ENCODE results near the gene HSPH1.
"Not testable (repeated sequence)": the region's sequence is repeated elsewhere in the genome, so short reads cannot be mapped to it uniquely, and the experiment has no call there.

The HSPH1 gene

DNA sequence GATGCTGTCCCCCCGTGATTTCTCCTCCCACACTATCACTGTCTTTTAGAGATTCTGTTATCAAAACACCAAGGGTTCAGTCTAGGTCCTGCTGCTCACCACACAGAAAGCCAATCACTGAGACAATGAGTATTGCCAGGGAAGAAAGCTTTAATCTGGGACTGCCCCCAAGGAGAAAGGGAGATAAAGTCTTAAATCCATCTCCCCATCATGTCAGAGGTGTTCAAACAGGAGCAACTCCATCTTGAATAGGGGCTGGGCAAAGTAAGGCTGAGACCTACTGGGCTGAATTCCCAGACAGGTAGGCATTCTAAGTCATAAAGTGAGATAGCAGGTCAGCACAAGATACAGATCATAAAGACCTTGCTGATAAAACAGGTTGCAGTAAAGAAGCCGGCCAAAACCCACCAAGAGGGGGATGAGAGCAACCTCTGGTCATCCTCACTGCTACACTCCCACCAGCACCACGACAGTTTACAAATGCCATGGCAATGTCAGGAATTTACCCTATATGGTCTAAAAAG, 63.7 kb downstream of the HSPH1 start:
- in situ Hi-C loops (cut with MboI; ENCODE audit: low sequenced_read_pairs) = not testable (repeated sequence)

DNA sequence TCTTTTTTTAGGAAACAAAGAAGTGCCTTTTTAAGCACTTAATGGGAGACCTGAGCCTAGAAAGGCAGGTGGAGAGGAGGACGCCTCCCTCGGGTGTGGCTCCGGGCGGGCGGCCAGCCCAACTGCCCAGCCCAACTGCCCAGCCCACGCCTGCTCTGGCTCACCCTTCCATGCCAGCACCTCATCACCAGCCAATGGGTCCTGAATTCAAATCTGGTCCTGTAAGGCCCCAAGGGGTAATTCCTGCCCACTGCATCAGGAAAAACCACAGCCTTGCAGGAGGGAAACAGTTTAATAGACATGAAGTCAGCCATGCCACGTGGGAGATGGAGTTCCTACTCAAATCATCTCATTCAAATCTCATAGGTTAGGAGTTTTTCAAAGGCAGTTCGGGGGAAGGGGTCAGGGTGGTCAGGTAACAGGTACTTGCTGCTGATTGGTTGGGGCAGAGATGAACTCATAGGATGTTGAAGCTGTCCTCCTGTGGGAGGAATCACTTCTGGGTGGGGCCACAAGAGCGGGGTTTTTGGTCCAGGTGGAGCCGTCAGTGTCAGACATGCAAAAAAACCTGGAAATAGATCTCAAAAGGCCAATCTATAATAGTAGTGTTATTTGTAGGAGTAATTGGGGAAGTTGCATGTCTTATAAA, 64.9 kb downstream of the HSPH1 start:
- in situ Hi-C loops (cut with MboI; ENCODE audit: low sequenced_read_pairs) = no loop called here

DNA sequence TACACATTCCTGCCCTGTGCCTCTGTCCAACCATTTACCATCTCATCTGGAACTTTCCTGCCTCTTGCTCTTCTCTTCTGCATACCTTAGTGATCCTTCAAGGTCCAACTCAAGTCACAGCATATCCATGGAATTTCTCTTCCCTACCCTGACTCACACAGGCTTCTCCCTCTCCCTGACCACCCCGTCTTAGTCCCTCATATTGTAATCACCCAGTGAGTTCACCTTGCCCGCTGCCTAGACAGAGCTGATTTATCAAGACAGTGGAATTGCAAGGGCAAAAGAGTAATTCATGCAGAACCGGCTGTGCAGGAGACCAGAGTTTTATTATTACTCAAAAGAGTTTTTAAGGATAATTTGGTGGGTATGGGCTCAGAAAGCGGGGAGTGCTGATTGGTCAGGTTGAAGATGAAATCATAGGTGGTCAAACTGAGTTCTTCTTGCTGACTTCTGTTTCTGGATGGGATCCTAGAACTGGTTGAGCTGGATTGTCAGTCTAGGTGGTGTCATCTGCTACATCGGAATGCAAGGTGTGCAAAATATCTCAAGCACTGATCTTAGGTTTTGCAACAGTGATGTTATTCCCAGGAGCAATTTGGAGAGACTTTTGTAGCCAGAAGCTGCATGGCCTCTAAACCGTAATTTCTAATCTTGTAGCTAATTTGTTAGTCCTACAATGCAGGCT, 67.2 kb downstream of the HSPH1 start:
- in situ Hi-C loops (cut with MboI; ENCODE audit: low sequenced_read_pairs) = no loop called here

DNA sequence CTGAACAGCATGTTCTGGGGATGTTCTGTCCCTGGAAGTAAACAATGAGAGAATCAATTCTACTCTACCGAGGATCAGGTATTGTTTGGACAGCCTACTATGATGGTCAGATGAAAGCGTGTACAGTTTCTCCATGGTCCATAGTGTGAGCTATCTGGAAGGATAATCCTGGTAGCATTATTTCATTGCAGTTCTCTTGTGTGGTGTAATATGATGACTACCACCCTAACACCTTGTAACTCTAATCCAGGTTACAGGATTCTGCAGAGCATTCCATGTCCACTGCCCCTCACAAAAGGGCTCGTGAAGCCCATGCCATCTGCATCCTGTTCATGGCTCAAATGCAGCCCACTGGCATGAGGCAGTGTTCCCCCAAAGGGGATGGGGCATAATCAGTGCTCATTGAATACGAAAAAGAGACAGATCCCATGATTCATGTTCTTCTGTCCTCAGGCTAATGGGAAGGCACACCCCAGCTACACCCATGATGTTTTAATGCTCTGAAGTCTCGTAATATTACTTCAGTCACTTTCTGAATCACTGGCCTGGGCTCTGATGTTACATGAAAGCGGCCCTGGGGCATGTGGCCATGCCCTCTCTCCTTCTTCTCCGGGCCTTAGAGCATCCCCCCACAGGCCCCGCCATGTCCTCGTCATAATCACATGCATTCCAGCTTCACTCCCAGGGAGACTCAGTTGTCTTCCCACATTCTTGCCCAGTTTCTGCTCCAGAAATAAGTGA, 68.4 kb downstream of the HSPH1 start:
- in situ Hi-C loops (cut with MboI; ENCODE audit: low sequenced_read_pairs) = no loop called here

DNA sequence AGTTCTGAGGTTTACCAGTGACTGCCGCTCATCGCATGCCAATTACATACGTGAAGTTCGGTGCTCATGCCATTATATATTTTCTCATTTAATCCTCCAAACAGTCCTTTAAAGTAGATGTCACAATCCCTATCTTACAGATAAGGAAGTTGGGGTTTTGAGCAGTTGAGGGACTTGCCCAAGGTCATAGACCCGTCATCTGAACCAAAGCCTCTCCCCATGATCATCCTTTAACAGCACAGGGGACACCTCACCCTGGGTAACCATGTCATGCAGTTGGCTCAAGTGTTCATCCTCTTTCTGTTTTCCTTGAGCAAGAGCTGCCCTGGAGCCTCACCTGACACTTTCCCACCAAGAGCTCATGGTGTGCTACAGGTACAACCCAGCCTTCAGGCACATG, 69.1 kb downstream of the HSPH1 start:
- in situ Hi-C loops (cut with MboI; ENCODE audit: low sequenced_read_pairs) = no loop called here

DNA sequence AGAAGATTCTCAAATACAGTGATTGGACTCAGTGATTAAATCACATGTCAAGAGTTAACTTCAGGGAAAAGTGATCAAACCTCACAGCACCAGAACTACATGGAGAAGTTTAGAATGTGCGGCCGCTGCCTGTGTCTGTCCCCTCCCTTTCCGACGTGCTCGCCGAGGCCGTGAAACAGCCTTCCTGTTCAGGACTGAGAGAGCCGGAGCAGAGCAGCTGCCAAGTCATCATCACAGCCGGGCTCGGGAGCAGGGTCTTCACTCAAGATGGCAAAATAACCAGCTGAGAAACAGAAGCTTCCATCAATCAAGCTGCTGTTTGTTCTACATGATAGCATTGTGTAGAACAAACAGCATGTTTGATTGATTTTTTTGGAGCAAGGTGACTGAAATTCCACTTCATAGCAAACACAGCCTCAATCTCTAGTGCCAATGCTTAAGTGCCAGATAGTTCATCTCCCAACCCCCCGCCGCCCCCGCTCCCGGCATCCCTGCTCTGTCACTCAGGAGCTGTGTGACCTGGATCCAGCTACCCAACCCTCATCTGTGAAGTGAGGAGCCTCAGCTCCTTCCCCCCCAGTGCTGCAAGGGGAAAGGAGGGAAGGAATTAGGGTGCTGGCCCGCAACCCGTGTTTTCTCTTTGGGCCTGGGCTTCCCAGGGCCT, 70.6 kb downstream of the HSPH1 start:
- in situ Hi-C loops (cut with MboI; ENCODE audit: low sequenced_read_pairs) = no loop called here

DNA sequence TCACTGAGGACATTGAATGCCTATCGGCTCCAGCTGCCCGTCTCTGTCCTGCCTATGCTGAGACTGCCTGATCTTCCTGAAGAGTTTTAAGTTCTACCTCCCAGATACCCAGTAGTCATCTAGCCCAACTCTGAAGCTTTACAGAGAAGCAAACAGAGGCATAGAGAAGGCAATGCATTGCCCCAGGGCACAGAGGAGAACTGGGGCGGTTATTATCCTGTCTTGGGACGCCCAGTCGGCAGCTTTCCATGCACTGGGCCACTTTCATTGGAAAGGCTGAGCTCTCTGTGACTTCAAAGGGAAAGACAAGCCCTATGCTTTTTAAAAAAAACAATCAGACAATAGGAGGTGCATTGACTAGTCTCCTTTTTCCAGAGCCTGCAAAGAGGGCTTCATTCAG, 71.6 kb downstream of the HSPH1 start:
- in situ Hi-C loops (cut with MboI; ENCODE audit: low sequenced_read_pairs) = no loop called here

DNA sequence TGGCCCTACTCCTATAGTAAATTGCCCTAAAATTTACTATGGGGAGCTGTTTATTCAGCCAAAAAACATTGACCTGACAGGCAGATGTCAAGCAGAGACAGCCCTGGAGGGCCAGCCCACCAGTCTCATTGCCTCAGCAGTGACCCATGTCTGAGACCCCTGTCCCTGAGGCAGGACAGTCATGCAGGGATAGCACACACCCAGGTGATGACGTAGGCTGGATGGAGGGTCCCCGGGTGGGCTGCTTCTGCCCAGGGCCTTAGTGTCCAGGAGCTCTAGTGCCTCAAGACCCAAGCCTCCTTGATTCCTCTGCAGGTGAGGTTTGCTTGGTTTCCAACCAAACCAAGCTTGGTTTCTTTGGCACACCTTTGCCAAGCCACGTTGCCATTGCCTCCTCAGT, 72.1 kb downstream of the HSPH1 start:
- in situ Hi-C loops (cut with MboI; ENCODE audit: low sequenced_read_pairs) = no loop called here

DNA sequence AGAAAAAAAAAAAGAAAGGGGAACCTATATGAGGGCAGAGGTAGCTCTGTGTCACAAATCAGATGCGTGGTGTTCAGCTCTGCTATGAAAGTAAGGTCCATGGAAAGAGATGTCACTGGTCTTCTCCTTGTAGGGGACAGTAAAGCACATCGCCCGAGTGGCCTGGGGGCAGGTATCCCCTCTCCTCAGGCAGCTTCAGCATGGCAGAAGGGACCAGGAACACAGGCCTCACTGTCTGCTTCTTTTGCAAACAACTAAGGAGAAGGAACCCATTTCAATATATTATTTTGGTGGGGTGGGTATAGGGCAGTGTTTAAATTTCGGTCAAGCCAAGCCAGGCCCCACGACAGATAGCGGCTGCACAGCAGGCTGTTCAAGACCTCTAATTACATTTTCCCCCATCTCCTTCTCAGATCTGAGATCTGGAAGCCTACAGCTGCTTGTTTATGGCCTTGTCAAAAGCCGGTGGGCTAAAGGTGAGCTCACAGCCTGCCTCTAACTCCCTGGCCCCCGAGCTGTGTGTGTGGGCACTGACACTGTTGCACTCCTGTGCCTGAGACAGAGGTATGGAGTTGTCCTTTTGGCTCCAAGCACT, 72.8 kb downstream of the HSPH1 start:
- in situ Hi-C loops (cut with MboI; ENCODE audit: low sequenced_read_pairs) = no loop called here

Data from HL-60/S4 (cell line).